GM23338 (cell line): ENCODE results near the gene IL24. TPM values are rescaled to one million over a fixed set of nuclear protein-coding genes. Genes with fewer than 3 reads are reported as not detected.

Experiments
- ATAC-seq: fragments of 200-7000 bp; cut with Tn5 transposase; 3 replicates; pipeline ENCODE4 v1.9.1; 2020
- DNase-seq: peaks from one replicate; pipeline ENCODE4 v3.0.0-alpha.2; 2015; ENCODE audit warnings: low spot score
- H2AFZ ChIP-seq: fragments of 200-600 bp; sonication (generic); 2 replicates; pipeline ENCODE4 v1.8.0; 2016; ENCODE audit warnings: antibody characterized with exemption, mild to moderate bottlenecking, moderate library complexity
- H3F3A ChIP-seq: fragments of 200-600 bp; sonication (generic); replicated peaks from 2 replicates; pipeline ENCODE4 v1.8.0; 2017; ENCODE audit warnings: antibody characterized with exemption, mixed run types, low read depth
- H3K27ac ChIP-seq: fragments of 200-600 bp; sonication (generic); 2 replicates; pipeline ENCODE4 v1.6.1; 2016; ENCODE audit warnings: low read depth
- H3K27me3 ChIP-seq: fragments of 200-600 bp; sonication (generic); 2 replicates; pipeline ENCODE4 v1.8.0; 2016; ENCODE audit warnings: mild to moderate bottlenecking, mixed run types, moderate library complexity; ENCODE audit not compliant: insufficient read depth
- H3K36me3 ChIP-seq: fragments of 200-600 bp; sonication (generic); 2 replicates; pipeline ENCODE4 v1.8.0; 2016; ENCODE audit warnings: mild to moderate bottlenecking; ENCODE audit not compliant: insufficient read depth
- H3K4me1 ChIP-seq: fragments of 200-600 bp; sonication (generic); 2 replicates; pipeline ENCODE4 v1.8.0; 2016; ENCODE audit warnings: mild to moderate bottlenecking, moderate library complexity; ENCODE audit not compliant: insufficient read depth
- H3K4me2 ChIP-seq: fragments of 200-600 bp; sonication (generic); 2 replicates; pipeline ENCODE4 v1.7.1; 2017; ENCODE audit warnings: mixed run types
- H3K4me3 ChIP-seq: fragments of 200-600 bp; sonication (generic); 2 replicates; pipeline ENCODE4 v1.6.1; 2016; ENCODE audit warnings: mixed run types
- H3K79me2 ChIP-seq: fragments of 200-600 bp; sonication (generic); replicated peaks from 2 replicates; pipeline ENCODE4 v1.8.0; 2017; ENCODE audit warnings: mild to moderate bottlenecking; ENCODE audit not compliant: insufficient read depth
- H3K9me2 ChIP-seq: fragments of 200-600 bp; sonication (generic); 2 replicates; pipeline ENCODE4 v1.8.0; 2017; ENCODE audit not compliant: insufficient read depth
- H4K20me1 ChIP-seq: fragments of 200-600 bp; sonication (generic); replicated peaks from 2 replicates; pipeline ENCODE4 v1.8.0; 2017; ENCODE audit warnings: mild to moderate bottlenecking; ENCODE audit not compliant: insufficient read depth
- H3K27ac Mint-ChIP-seq: 2 replicates; pipeline ENCODE4 v1.8.0; 2020; ENCODE audit warnings: inconsistent platforms, mild to moderate bottlenecking, moderate library complexity, mixed read lengths
- H3K27me3 Mint-ChIP-seq: 3 replicates; pipeline ENCODE4 v1.8.0; 2022; ENCODE audit warnings: low read depth, mild to moderate bottlenecking, moderate library complexity, mixed read lengths, inconsistent platforms; ENCODE audit not compliant: insufficient read depth, poor library complexity
- H3K36me3 Mint-ChIP-seq: 3 replicates; pipeline ENCODE4 v1.8.0; 2021; ENCODE audit warnings: low read depth, mild to moderate bottlenecking, inconsistent platforms, moderate library complexity, mixed read lengths
- H3K4me1 Mint-ChIP-seq: 3 replicates; pipeline ENCODE4 v1.8.0; 2020; ENCODE audit warnings: mild to moderate bottlenecking, inconsistent platforms, mixed read lengths
- H3K4me3 Mint-ChIP-seq: 3 replicates; pipeline ENCODE4 v1.8.0; 2021; ENCODE audit warnings: moderate library complexity, mild to moderate bottlenecking, inconsistent platforms, mixed read lengths
- H3K9me3 Mint-ChIP-seq: 3 replicates; pipeline ENCODE4 v1.8.0; 2020; ENCODE audit warnings: moderate library complexity, mild to moderate bottlenecking, inconsistent platforms, mixed read lengths
- CREB1 ChIP-seq: fragments of 250-450 bp; sonication (Bioruptor Pico); IDR thresholded peaks from 2 replicates; pipeline ENCODE4 v1.5.0; 2020; ENCODE audit warnings: low read depth, mild to moderate bottlenecking, moderate library complexity
- EZH2 ChIP-seq: fragments of 200-600 bp; sonication (generic); IDR thresholded peaks from one replicate; pipeline ENCODE4 v1.8.0; 2017; ENCODE audit warnings: antibody characterized with exemption, mild to moderate bottlenecking, low read depth; ENCODE audit not compliant: unreplicated experiment
- EZH2phosphoT487 ChIP-seq: fragments of 200-600 bp; sonication (generic); IDR thresholded peaks from one replicate; pipeline ENCODE4 v1.8.1; 2018; ENCODE audit warnings: antibody characterized with exemption; ENCODE audit not compliant: unreplicated experiment
- JUNB ChIP-seq: IDR thresholded peaks from one replicate; pipeline ENCODE4 v1.6.1; 2016; ENCODE audit warnings: antibody characterized with exemption; ENCODE audit not compliant: unreplicated experiment
- NANOG ChIP-seq: IDR thresholded peaks from 2 replicates; pipeline ENCODE4 v1.6.1; 2016; ENCODE audit warnings: antibody characterized with exemption, borderline replicate concordance
- POLR2AphosphoS5 ChIP-seq: IDR thresholded peaks from 2 replicates; pipeline ENCODE4 v1.6.1; 2016; ENCODE audit warnings: antibody characterized with exemption, low read depth
- STAT1 ChIP-seq: IDR thresholded peaks from one replicate; pipeline ENCODE4 v1.6.1; 2016; ENCODE audit warnings: antibody characterized with exemption; ENCODE audit not compliant: unreplicated experiment
- ZNF114 ChIP-seq: fragments of 250-450 bp; sonication (Bioruptor Pico); IDR thresholded peaks from 2 replicates; pipeline ENCODE4 v1.5.0; 2020; ENCODE audit warnings: mild to moderate bottlenecking, moderate library complexity
- ZNF331 ChIP-seq: fragments of 250-450 bp; sonication (Bioruptor Pico); IDR thresholded peaks from 2 replicates; pipeline ENCODE4 v1.5.0; 2020; ENCODE audit warnings: low read depth, mild to moderate bottlenecking, moderate library complexity
- polyA plus RNA-seq: library from polyadenylated mRNA; unstranded; fragments of >200 nt; fragmentation: Nextera tagmentation; extraction: Ambion mirVana; gene quantifications from 2 replicates; pipeline ENCODE4 v1.2.1, GENCODE V29; 2016
- total RNA-seq: library from RNA; depleted of rRNA; stranded (reverse); fragments of >200 nt; shearing (Covaris generic); gene quantifications from 2 replicates; pipeline ENCODE4 v1.2.3, GENCODE V29; 2014
- TF ChIP-seq, protein P1 (sequence below): IDR thresholded peaks from one replicate; pipeline ENCODE4 v1.6.1; 2018; ENCODE audit warnings: antibody characterized with exemption; ENCODE audit not compliant: unreplicated experiment
- TF ChIP-seq, protein P2 (sequence below): IDR thresholded peaks from 2 replicates; pipeline ENCODE4 v1.6.1; 2016; ENCODE audit warnings: antibody characterized with exemption
- TF ChIP-seq, protein P3 (sequence below), 2 experiments: fragments of 200-600 bp in 1 of 2; sonication (generic) in 1 of 2; conservative IDR thresholded peaks; 2 replicates each; pipeline versions ENCODE4 v1.5.1 to v1.6.1; 2016 to 2017; ENCODE audit warnings: antibody characterized with exemption in 2 of 2, low read depth in 2 of 2, mild to moderate bottlenecking in 2 of 2, moderate library complexity in 1 of 2
- TF ChIP-seq, protein P4 (sequence below): fragments of 250-450 bp; sonication (Bioruptor Pico); IDR thresholded peaks from 2 replicates; pipeline ENCODE4 v1.5.0; 2020; ENCODE audit warnings: mild to moderate bottlenecking, moderate library complexity

Gene IL24
- total and polyA plus RNA-seq, 2 experiments from 2014 or later: not detected

DNA sequence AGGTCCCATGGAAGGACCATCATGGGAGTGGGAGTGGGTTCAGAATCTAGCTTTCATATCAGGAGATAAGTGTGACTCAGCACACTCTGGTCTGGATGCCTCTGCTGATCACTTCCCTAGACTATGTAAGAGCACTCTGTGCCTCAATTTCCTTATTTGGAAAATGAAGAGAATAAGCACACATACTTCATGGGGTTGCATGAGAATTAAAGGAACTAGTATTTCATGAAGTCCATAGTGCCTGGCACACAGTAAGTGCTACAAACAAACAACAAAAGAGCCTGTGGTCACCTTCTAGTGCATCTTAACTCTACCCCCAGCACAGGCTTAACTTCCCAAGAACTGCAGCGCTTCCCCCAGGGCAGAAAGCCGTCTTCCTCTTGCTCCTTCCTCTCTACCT is 41.4 kb upstream of the IL24 start:
- Histone ChIP-seq H3K4me2 (no peak overlapping the region), H4K20me1 (no peaks in the 10 kb centered on the region), H3K4me1 (no peaks in the 10 kb centered on the region), H3K9me2 (no peaks in the 10 kb centered on the region), H3K36me3 (no peaks in the 10 kb centered on the region), H3K27ac (no peak overlapping the region), H2AFZ (no peak overlapping the region), H3K4me3 (no peak overlapping the region), H3K27me3 (no peaks in the 10 kb centered on the region), H3F3A (no peaks in the 10 kb centered on the region), H3K79me2 (no peaks in the 10 kb centered on the region)
- TF ChIP-seq NANOG (no peak), JUNB (no peak), POLR2AphosphoS5 (no peak), EZH2 (no peak), ZNF331 (CRISPR knock-in tag) (no peak), CREB1 (no peak), ZNF114 (CRISPR knock-in tag) (no peak), STAT1 (no peak), EZH2phosphoT487 (no peak)
- TF ChIP-seq, protein P1, sequence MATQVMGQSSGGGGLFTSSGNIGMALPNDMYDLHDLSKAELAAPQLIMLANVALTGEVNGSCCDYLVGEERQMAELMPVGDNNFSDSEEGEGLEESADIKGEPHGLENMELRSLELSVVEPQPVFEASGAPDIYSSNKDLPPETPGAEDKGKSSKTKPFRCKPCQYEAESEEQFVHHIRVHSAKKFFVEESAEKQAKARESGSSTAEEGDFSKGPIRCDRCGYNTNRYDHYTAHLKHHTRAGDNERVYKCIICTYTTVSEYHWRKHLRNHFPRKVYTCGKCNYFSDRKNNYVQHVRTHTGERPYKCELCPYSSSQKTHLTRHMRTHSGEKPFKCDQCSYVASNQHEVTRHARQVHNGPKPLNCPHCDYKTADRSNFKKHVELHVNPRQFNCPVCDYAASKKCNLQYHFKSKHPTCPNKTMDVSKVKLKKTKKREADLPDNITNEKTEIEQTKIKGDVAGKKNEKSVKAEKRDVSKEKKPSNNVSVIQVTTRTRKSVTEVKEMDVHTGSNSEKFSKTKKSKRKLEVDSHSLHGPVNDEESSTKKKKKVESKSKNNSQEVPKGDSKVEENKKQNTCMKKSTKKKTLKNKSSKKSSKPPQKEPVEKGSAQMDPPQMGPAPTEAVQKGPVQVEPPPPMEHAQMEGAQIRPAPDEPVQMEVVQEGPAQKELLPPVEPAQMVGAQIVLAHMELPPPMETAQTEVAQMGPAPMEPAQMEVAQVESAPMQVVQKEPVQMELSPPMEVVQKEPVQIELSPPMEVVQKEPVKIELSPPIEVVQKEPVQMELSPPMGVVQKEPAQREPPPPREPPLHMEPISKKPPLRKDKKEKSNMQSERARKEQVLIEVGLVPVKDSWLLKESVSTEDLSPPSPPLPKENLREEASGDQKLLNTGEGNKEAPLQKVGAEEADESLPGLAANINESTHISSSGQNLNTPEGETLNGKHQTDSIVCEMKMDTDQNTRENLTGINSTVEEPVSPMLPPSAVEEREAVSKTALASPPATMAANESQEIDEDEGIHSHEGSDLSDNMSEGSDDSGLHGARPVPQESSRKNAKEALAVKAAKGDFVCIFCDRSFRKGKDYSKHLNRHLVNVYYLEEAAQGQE: no peak
- TF ChIP-seq, protein P2, sequence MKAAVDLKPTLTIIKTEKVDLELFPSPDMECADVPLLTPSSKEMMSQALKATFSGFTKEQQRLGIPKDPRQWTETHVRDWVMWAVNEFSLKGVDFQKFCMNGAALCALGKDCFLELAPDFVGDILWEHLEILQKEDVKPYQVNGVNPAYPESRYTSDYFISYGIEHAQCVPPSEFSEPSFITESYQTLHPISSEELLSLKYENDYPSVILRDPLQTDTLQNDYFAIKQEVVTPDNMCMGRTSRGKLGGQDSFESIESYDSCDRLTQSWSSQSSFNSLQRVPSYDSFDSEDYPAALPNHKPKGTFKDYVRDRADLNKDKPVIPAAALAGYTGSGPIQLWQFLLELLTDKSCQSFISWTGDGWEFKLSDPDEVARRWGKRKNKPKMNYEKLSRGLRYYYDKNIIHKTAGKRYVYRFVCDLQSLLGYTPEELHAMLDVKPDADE: no peak
- TF ChIP-seq, protein P3, sequence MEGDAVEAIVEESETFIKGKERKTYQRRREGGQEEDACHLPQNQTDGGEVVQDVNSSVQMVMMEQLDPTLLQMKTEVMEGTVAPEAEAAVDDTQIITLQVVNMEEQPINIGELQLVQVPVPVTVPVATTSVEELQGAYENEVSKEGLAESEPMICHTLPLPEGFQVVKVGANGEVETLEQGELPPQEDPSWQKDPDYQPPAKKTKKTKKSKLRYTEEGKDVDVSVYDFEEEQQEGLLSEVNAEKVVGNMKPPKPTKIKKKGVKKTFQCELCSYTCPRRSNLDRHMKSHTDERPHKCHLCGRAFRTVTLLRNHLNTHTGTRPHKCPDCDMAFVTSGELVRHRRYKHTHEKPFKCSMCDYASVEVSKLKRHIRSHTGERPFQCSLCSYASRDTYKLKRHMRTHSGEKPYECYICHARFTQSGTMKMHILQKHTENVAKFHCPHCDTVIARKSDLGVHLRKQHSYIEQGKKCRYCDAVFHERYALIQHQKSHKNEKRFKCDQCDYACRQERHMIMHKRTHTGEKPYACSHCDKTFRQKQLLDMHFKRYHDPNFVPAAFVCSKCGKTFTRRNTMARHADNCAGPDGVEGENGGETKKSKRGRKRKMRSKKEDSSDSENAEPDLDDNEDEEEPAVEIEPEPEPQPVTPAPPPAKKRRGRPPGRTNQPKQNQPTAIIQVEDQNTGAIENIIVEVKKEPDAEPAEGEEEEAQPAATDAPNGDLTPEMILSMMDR (conservative IDR thresholded peaks at IDR 0.05; ENCODE audit: low read depth in 2 of 2): no peak
- TF ChIP-seq, protein P4, sequence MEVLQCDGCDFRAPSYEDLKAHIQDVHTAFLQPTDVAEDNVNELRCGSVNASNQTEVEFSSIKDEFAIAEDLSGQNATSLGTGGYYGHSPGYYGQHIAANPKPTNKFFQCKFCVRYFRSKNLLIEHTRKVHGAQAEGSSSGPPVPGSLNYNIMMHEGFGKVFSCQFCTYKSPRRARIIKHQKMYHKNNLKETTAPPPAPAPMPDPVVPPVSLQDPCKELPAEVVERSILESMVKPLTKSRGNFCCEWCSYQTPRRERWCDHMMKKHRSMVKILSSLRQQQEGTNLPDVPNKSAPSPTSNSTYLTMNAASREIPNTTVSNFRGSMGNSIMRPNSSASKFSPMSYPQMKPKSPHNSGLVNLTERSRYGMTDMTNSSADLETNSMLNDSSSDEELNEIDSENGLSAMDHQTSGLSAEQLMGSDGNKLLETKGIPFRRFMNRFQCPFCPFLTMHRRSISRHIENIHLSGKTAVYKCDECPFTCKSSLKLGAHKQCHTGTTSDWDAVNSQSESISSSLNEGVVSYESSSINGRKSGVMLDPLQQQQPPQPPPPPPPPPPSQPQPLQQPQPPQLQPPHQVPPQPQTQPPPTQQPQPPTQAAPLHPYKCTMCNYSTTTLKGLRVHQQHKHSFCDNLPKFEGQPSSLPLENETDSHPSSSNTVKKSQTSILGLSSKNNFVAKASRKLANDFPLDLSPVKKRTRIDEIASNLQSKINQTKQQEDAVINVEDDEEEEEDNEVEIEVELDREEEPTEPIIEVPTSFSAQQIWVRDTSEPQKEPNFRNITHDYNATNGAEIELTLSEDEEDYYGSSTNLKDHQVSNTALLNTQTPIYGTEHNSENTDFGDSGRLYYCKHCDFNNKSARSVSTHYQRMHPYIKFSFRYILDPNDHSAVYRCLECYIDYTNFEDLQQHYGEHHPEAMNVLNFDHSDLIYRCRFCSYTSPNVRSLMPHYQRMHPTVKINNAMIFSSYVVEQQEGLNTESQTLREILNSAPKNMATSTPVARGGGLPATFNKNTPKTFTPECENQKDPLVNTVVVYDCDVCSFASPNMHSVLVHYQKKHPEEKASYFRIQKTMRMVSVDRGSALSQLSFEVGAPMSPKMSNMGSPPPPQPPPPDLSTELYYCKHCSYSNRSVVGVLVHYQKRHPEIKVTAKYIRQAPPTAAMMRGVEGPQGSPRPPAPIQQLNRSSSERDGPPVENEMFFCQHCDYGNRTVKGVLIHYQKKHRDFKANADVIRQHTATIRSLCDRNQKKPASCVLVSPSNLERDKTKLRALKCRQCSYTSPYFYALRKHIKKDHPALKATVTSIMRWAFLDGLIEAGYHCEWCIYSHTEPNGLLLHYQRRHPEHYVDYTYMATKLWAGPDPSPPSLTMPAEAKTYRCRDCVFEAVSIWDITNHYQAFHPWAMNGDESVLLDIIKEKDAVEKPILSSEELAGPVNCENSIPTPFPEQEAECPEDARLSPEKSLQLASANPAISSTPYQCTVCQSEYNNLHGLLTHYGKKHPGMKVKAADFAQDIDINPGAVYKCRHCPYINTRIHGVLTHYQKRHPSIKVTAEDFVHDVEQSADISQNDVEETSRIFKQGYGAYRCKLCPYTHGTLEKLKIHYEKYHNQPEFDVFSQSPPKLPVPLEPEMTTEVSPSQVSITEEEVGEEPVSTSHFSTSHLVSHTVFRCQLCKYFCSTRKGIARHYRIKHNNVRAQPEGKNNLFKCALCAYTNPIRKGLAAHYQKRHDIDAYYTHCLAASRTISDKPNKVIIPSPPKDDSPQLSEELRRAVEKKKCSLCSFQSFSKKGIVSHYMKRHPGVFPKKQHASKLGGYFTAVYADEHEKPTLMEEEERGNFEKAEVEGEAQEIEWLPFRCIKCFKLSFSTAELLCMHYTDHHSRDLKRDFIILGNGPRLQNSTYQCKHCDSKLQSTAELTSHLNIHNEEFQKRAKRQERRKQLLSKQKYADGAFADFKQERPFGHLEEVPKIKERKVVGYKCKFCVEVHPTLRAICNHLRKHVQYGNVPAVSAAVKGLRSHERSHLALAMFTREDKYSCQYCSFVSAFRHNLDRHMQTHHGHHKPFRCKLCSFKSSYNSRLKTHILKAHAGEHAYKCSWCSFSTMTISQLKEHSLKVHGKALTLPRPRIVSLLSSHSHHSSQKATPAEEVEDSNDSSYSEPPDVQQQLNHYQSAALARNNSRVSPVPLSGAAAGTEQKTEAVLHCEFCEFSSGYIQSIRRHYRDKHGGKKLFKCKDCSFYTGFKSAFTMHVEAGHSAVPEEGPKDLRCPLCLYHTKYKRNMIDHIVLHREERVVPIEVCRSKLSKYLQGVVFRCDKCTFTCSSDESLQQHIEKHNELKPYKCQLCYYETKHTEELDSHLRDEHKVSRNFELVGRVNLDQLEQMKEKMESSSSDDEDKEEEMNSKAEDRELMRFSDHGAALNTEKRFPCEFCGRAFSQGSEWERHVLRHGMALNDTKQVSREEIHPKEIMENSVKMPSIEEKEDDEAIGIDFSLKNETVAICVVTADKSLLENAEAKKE (CRISPR knock-in tag): no peak
- H3K4me1 Mint-ChIP-seq: no peaks in the 10 kb centered on the region
- no peak overlapping the region for H3K27ac Mint-ChIP-seq
- H3K36me3 Mint-ChIP-seq: no peaks in the 10 kb centered on the region
- ATAC-seq: no peak
- peaks cover 18% of the 10 kb centered on the region for H3K9me3 Mint-ChIP-seq
- DNase-seq: no peak
- no peak overlapping the region for H3K4me3 Mint-ChIP-seq
- peaks cover 2% of the 10 kb centered on the region for H3K27me3 Mint-ChIP-seq
